B cell (primary cell): ENCODE measurements around the gene KISS1R. TPM values are rescaled to one million over a fixed set of nuclear protein-coding genes. Genes with fewer than 3 reads are reported as not detected.
A peak's percentile ranks its signal among the peaks of the same experiment; 100 is the strongest.

Experiments
- ATAC-seq: fragments of 200-7000 bp; cut with Tn5 transposase; one replicate; pipeline ENCODE4 v1.10.0; 2021; ENCODE audit warnings: low read depth, mild to moderate bottlenecking, moderate number of reproducible peaks, moderate library complexity
- CTCF ChIA-PET: fragments of 350-600 bp; sonication (Branson Sonifier 250); formaldehyde crosslinking; loops from one replicate; lab custom pipeline; 2021; ENCODE audit warnings: antibody characterized with exemption, inconsistent platforms; lab: Charles Lee
- POLR2A ChIA-PET: fragments of 350-600 bp; sonication (Branson Sonifier 250); formaldehyde crosslinking; loops from one replicate; lab custom pipeline; 2021; ENCODE audit warnings: antibody characterized with exemption; lab: Charles Lee
- DNase-seq: peaks from one replicate; pipeline ENCODE4 v3.0.0; 2013
- H2AFZ ChIP-seq: 2 replicates; pipeline ENCODE4 v1.6.1; 2012; ENCODE audit warnings: mild to moderate bottlenecking, low read depth, low read length; ENCODE audit not compliant: insufficient read depth, poor library complexity, severe bottlenecking
- H3K27ac ChIP-seq, 2 donors: 1 replicate in 1 of 2; 2 replicates in 1 of 2; pipeline ENCODE4 v1.5.1; 2012 to 2013; ENCODE audit warnings: low read length in 2 of 2, mild to moderate bottlenecking in 2 of 2, moderate library complexity in 1 of 2
- H3K27me3 ChIP-seq, 4 experiments: fragments of 200-600 bp in 1 of 4; sonication (generic) in 1 of 4; replicated peaks in 1 of 4; 1 replicate in 2 of 4; 2 replicates in 2 of 4; pipeline versions ENCODE4 v1.6.1 to v1.7.0; 2013 to 2016; ENCODE audit warnings: low read length in 3 of 4, mild to moderate bottlenecking in 2 of 4, mixed read lengths in 1 of 4, moderate library complexity in 1 of 4; ENCODE audit not compliant: insufficient read depth in 4 of 4, control insufficient read depth in 3 of 4; ENCODE audit errors: control extremely low read depth in 1 of 4
- H3K36me3 ChIP-seq, 2 experiments: replicated peaks in 1 of 2; 1 replicate in 1 of 2; 2 replicates in 1 of 2; pipeline versions ENCODE4 v1.6.1 to v1.7.1; 2013; ENCODE audit warnings: low read length in 1 of 2; ENCODE audit not compliant: insufficient read depth in 2 of 2, control insufficient read depth in 1 of 2; ENCODE audit errors: control extremely low read depth in 1 of 2, extremely low read depth in 1 of 2
- H3K4me1 ChIP-seq, 2 donors: fragments of 200-600 bp in 1 of 2; sonication (generic) in 1 of 2; 1 replicate in 1 of 2; 2 replicates in 1 of 2; pipeline versions ENCODE4 v1.5.1 to v1.6.1; 2013 to 2017; ENCODE audit warnings: low read length in 2 of 2; ENCODE audit not compliant: control insufficient read depth in 2 of 2, insufficient read depth in 2 of 2
- H3K4me2 ChIP-seq: replicated peaks from 2 replicates; pipeline ENCODE3; 2012; ENCODE audit warnings: mild to moderate bottlenecking, low read depth, low read length; ENCODE audit not compliant: poor library complexity, severe bottlenecking
- H3K4me3 ChIP-seq, 5 experiments: fragments of 200-600 bp in 1 of 5; sonication (generic) in 1 of 5; 1 replicate in 3 of 5; 2 replicates in 2 of 5; pipeline versions ENCODE4 v1.5.1 to v1.7.0; 2011 to 2016; ENCODE audit warnings: low read length in 4 of 5, mild to moderate bottlenecking in 4 of 5, low read depth in 2 of 5, control low read depth in 1 of 5, moderate library complexity in 1 of 5; ENCODE audit not compliant: insufficient read depth in 1 of 5; ENCODE audit errors: control extremely low read depth in 1 of 5, extremely low read depth in 1 of 5
- H3K79me2 ChIP-seq: fragments of 200-600 bp; sonication (generic); one replicate; pipeline ENCODE4 v1.6.0; 2016; ENCODE audit warnings: low read length; ENCODE audit not compliant: control insufficient read depth, insufficient read depth
- H3K9ac ChIP-seq: fragments of 200-600 bp; sonication (generic); 2 replicates; pipeline ENCODE4 v1.6.1; 2017; ENCODE audit warnings: mild to moderate bottlenecking, low read length, moderate library complexity
- H3K9me3 ChIP-seq, 3 donors: one replicate each; pipeline versions ENCODE4 v1.6.1 to v1.7.1; 2013; ENCODE audit warnings: low read length in 2 of 3; ENCODE audit not compliant: control insufficient read depth in 2 of 3, insufficient read depth in 1 of 3; ENCODE audit errors: control extremely low read depth in 1 of 3
- H4K20me1 ChIP-seq: 2 replicates; pipeline ENCODE4 v1.6.0; 2012; ENCODE audit warnings: mild to moderate bottlenecking, low read length; ENCODE audit not compliant: insufficient read depth, control insufficient read depth, poor library complexity, severe bottlenecking
- H3K27ac Mint-ChIP-seq: one replicate; pipeline ENCODE4 v1.8.0; 2021; ENCODE audit warnings: mixed read lengths
- H3K27me3 Mint-ChIP-seq: one replicate; pipeline ENCODE4 v1.8.0; 2021; ENCODE audit warnings: mixed read lengths
- H3K4me1 Mint-ChIP-seq: one replicate; pipeline ENCODE4 v1.8.0; 2021; ENCODE audit warnings: mixed read lengths
- H3K4me3 Mint-ChIP-seq: one replicate; pipeline ENCODE4 v1.8.0; 2021; ENCODE audit warnings: mixed read lengths
- H3K9me3 Mint-ChIP-seq: one replicate; pipeline ENCODE4 v1.8.0; 2022; ENCODE audit warnings: mixed read lengths; ENCODE audit not compliant: insufficient read depth
- CTCF ChIP-seq: fragments of 200-600 bp; IDR thresholded peaks from one replicate; pipeline ENCODE4 v1.8.0; 2022; ENCODE audit warnings: antibody characterized with exemption, mild to moderate bottlenecking
- EZH2 ChIP-seq: IDR thresholded peaks from 2 replicates; pipeline ENCODE4 v1.6.1; 2012; ENCODE audit warnings: borderline replicate concordance, low read depth, mild to moderate bottlenecking, moderate library complexity, low read length; ENCODE audit not compliant: insufficient read depth, poor library complexity, severe bottlenecking
- WGBS: methylation state at CpG from one replicate; pipeline ENCODE4 v1.1.5; 2013; ENCODE audit warnings: missing lambda C conversion rate; ENCODE audit not compliant: insufficient coverage; 5-methylcytosine and 5-hydroxymethylcytosine counted together
- intact Hi-C: fragments of 100-400 bp; cut with micrococcal nuclease; formaldehyde crosslinking; loops from one replicate; pipeline ENCODE4 v1.10.0; 2022
- polyA plus RNA-seq: library from polyadenylated mRNA; depleted of rRNA; stranded (reverse); fragments of >200 nt; gene quantifications from 2 replicates; pipeline ENCODE4 v1.2.3, GENCODE V29; 2012
- total RNA-seq, 2 donors: library from RNA; stranded (reverse); fragments of 120-200 nt in 1 of 2; gene quantifications; 1 replicate in 1 of 2; 2 replicates in 1 of 2; pipeline versions ENCODE4 v1.2.3 to v1.2.4, GENCODE V29; 2013 to 2022

KISS1R gene
- total and polyA plus RNA-seq, 2 donors (not counting 1 experiment from before 2014, with no cell fraction given) = 0.79 to 1.3 TPM

- peak; percentile 97 for DNase-seq
- peak overlapping the region; percentile 82 for H3K4me2 ChIP-seq
- 26% methylated on average over 45 of the region's 47 CpGs for WGBS
- H3K27ac Mint-ChIP-seq = peak overlapping the region; percentile 95
- H3K27me3 Mint-ChIP-seq = no peaks in the 10 kb centered on the region
- H3K9ac ChIP-seq = peak overlapping the region; percentile 46
- peak; percentile 81 for ATAC-seq
- no peaks in the 10 kb centered on the region for H3K36me3 ChIP-seq
- H3K27ac ChIP-seq = peak overlapping the region; percentile 85 to 95
- H3K4me3 ChIP-seq = peak overlapping the region in 4 of 5 experiments; percentile 23 to 41 (median 33)
- intact Hi-C loops = loop anchor here (1.0 to 2.0 kb wide), 3 partner anchors 11 to 37 kb away; partner anchors contain the start of genes ARID3A and WDR18
- POLR2A ChIA-PET = interaction anchor here (0.5 to 1.2 kb wide), 9 partner anchors 8 to 952 kb away, joined by 3 to 6 read pairs (median 3); partner anchors contain the start of genes ARHGAP45, CIRBP and WDR18
- H3K27me3 ChIP-seq = no peaks in the 10 kb centered on the region
- H3K4me3 Mint-ChIP-seq = peak overlapping the region; percentile 79
- peaks cover 0 to 10% (median 0%) of the 10 kb centered on the region in 3 donors for H3K9me3 ChIP-seq
- CTCF ChIA-PET = interaction anchor here (0.6 to 4.2 kb wide), 9 partner anchors 9 to 90 kb away, joined by 3 to 26 read pairs (median 4); partner anchors contain the start of gene WDR18
- peaks cover 34% of the 10 kb centered on the region for H3K79me2 ChIP-seq
- TF ChIP-seq EZH2 (no peak), CTCF (no peak)
- no peaks in the 10 kb centered on the region for H3K9me3 Mint-ChIP-seq
- H3K4me1 Mint-ChIP-seq = peaks cover 50% of the 10 kb centered on the region
- H3K4me1 ChIP-seq = peaks cover 32 to 58% of the 10 kb centered on the region in 2 donors
- peaks cover 9% of the 10 kb centered on the region for H4K20me1 ChIP-seq
- H2AFZ ChIP-seq = no peak overlapping the region
These were observed 30.8 kb downstream of the KISS1R start for GRCh38 chr19:947707-948539.
